ENCODE measurements around the gene UBR1.

The UBR1 gene

GRCh38 chr15:43107751-43108150 lies 1.9 kb upstream of the UBR1 start:
- DNase-seq (ENCODE audit: low read depth), result no peak

GRCh38 chr15:43106486-43106829 lies 620 bp upstream of the UBR1 start:
- no peak for DNase-seq (ENCODE audit: low read depth)

GRCh38 chr15:43105077-43105736 lies 631 bp downstream of the UBR1 start:
- DNase-seq (ENCODE audit: low read depth), result no peak

- DNase-seq (ENCODE audit: low read depth), result no peak
Measured at GRCh38 chr15:43104426-43104825, 1.4 kb downstream of the UBR1 start.

- DNase-seq (ENCODE audit: low read depth), result no peak
Measured at GRCh38 chr15:43103907-43104306, 1.9 kb downstream of the UBR1 start.

- no peak for DNase-seq (ENCODE audit: low read depth)
Measured at GRCh38 chr15:43102187-43102586, 3.7 kb downstream of the UBR1 start.

- no peak for DNase-seq (ENCODE audit: low read depth)
Measured at GRCh38 chr15:43100971-43101370, 4.9 kb downstream of the UBR1 start.

- no peak for DNase-seq (ENCODE audit: low read depth)
Measured at GRCh38 chr15:43099105-43099845, 6.6 kb downstream of the UBR1 start.

- no peak for DNase-seq (ENCODE audit: low read depth)
Measured at GRCh38 chr15:43096411-43096810, 9.4 kb downstream of the UBR1 start.

GRCh38 chr15:43095708-43096347 lies 10.0 kb downstream of the UBR1 start:
- peak; percentile 6 for DNase-seq (ENCODE audit: low read depth)

GRCh38 chr15:43095243-43095642 lies 10.6 kb downstream of the UBR1 start:
- no peak for DNase-seq (ENCODE audit: low read depth)

- DNase-seq (ENCODE audit: low read depth), result no peak
Measured at GRCh38 chr15:43094416-43095030, 11.3 kb downstream of the UBR1 start.

- DNase-seq (ENCODE audit: low read depth), result peak; percentile 52
Measured at GRCh38 chr15:43093026-43093425, 12.8 kb downstream of the UBR1 start.

- DNase-seq (ENCODE audit: low read depth), result no peak
Measured at GRCh38 chr15:43091859-43092258, 14.0 kb downstream of the UBR1 start.

GRCh38 chr15:43086551-43086950 lies 19.3 kb downstream of the UBR1 start:
- peak; percentile 25 for DNase-seq (ENCODE audit: low read depth)

GRCh38 chr15:43085921-43086320 lies 19.9 kb downstream of the UBR1 start:
- peak; percentile 19 for DNase-seq (ENCODE audit: low read depth)

GRCh38 chr15:43082509-43082908 lies 23.3 kb downstream of the UBR1 start:
- DNase-seq (ENCODE audit: low read depth), result no peak

GRCh38 chr15:43081283-43081682 lies 24.6 kb downstream of the UBR1 start:
- DNase-seq (ENCODE audit: low read depth), result no peak

GRCh38 chr15:43071451-43071850 lies 34.4 kb downstream of the UBR1 start:
- DNase-seq (ENCODE audit: low read depth), result no peak

- DNase-seq (ENCODE audit: low read depth), result no peak
Measured at GRCh38 chr15:43070893-43071292, 34.9 kb downstream of the UBR1 start.

- DNase-seq (ENCODE audit: low read depth), result no peak
Measured at GRCh38 chr15:43070249-43070648, 35.6 kb downstream of the UBR1 start.

GRCh38 chr15:43067717-43068461 lies 37.9 kb downstream of the UBR1 start:
- DNase-seq (ENCODE audit: low read depth), result no peak

All from fibroblast of gingiva (primary cell).